HepG2 (cell line): ENCODE results near the gene SYT1. TPM values are rescaled to one million over a fixed set of nuclear protein-coding genes. Genes with fewer than 3 reads are reported as not detected.
A peak's percentile ranks its signal among the peaks of the same experiment; 100 is the strongest.

Source experiments
- MAFF ChIP-seq: IDR thresholded peaks from 2 replicates; pipeline ENCODE4 v1.6.1; 2011; ENCODE audit warnings: low read depth, low read length, improper control_type of control experiment
- MAFK ChIP-seq, 2 experiments: IDR thresholded peaks in 1 of 2; conservative IDR thresholded peaks in 1 of 2; 2 replicates each; pipeline ENCODE4 v1.6.1; 2011; ENCODE audit warnings: improper control_type of control experiment in 2 of 2, low read length in 2 of 2
- MBNL3 ChIP-seq: fragments of 250-450 bp; sonication (Bioruptor Pico); conservative IDR thresholded peaks from 2 replicates; pipeline ENCODE4 v1.8.0; 2022; ENCODE audit warnings: mild to moderate bottlenecking, inconsistent platforms
- MTF2 ChIP-seq: sonication (generic); formaldehyde crosslinking; IDR thresholded peaks from 2 replicates; pipeline ENCODE4 v1.5.0; 2020; ENCODE audit warnings: missing genetic modification reagents, borderline replicate concordance
- NFE2L2 ChIP-seq: fragments of 150-350 bp; IDR thresholded peaks from 2 replicates; pipeline ENCODE4 v1.6.1; 2014; ENCODE audit warnings: low read length
- PBX2 ChIP-seq: IDR thresholded peaks from 2 replicates; pipeline ENCODE4 v1.6.1; 2016; ENCODE audit warnings: control low read depth
- POLR2A ChIP-seq, 2 experiments: IDR thresholded peaks; 2 replicates each; pipeline ENCODE4 v1.6.1; 2011; ENCODE audit warnings: low read depth in 2 of 2, low read length in 2 of 2, mild to moderate bottlenecking in 1 of 2, moderate library complexity in 1 of 2; ENCODE audit not compliant: insufficient read depth in 1 of 2
- PRDM10 ChIP-seq: sonication (generic); formaldehyde crosslinking; IDR thresholded peaks from 2 replicates; pipeline ENCODE4 v1.4.0; 2020; ENCODE audit warnings: low read depth, missing genetic modification reagents
- YEATS4 ChIP-seq: sonication (generic); formaldehyde crosslinking; IDR thresholded peaks from 2 replicates; pipeline ENCODE4 v1.4.0; 2020; ENCODE audit warnings: missing genetic modification reagents, borderline replicate concordance
- ZC3H4 ChIP-seq: sonication (generic); formaldehyde crosslinking; IDR thresholded peaks from 2 replicates; pipeline ENCODE4 v1.4.0; 2020; ENCODE audit warnings: missing genetic modification reagents, borderline replicate concordance
- ZNF749 ChIP-seq: sonication (generic); formaldehyde crosslinking; IDR thresholded peaks from 2 replicates; pipeline ENCODE4 v1.8.0; 2022; ENCODE audit warnings: mild to moderate bottlenecking, missing genetic modification reagents, moderate library complexity, borderline replicate concordance
- ZNF788 ChIP-seq: sonication (generic); formaldehyde crosslinking; IDR thresholded peaks from 2 replicates; pipeline ENCODE4 v1.5.0; 2020; ENCODE audit warnings: mild to moderate bottlenecking, missing genetic modification reagents, borderline replicate concordance
- ZNF850 ChIP-seq: sonication (generic); formaldehyde crosslinking; conservative IDR thresholded peaks from 2 replicates; pipeline ENCODE4 v1.9.0; 2021; ENCODE audit warnings: mild to moderate bottlenecking, missing genetic modification reagents
- polyA plus RNA-seq, 8 experiments: library from polyadenylated mRNA; depleted of rRNA in 3 of 8; stranded (reverse) in 7 of 8; unstranded in 1 of 8; fragments of >200 nt; fragmentation: Illumina TruSeq in 4 of 8; extraction: Trizol in 4 of 8; gene quantifications; 2 replicates each; pipeline versions ENCODE4 v1.2.1 to v1.2.3, GENCODE V29; 2011 to 2016; ENCODE audit warnings: low read depth in 4 of 8, missing spikeins in 1 of 8, mixed read lengths in 1 of 8; ENCODE audit not compliant: insufficient read depth in 1 of 8
- total RNA-seq, 5 experiments: library from RNA; depleted of rRNA; stranded (reverse); fragments of >200 nt; fragmentation: Illumina TruSeq; extraction: Trizol; gene quantifications; 2 replicates each; pipeline ENCODE4 v1.2.3, GENCODE V29; 2016; ENCODE audit warnings: low read depth in 1 of 5
- TF ChIP-seq, protein P1 (sequence below), 2 experiments: sonication (generic) in 1 of 2; formaldehyde crosslinking in 1 of 2; IDR thresholded peaks; 2 replicates each; pipeline versions ENCODE4 v1.4.0 to v1.6.1; 2018 to 2020; ENCODE audit warnings: missing genetic modification reagents in 2 of 2, borderline replicate concordance in 1 of 2, low read depth in 1 of 2, mild to moderate bottlenecking in 1 of 2, missing biosample characterization in 1 of 2
- TF ChIP-seq, protein P2 (sequence below): sonication (generic); formaldehyde crosslinking; IDR thresholded peaks from 2 replicates; pipeline ENCODE4 v1.8.0; 2022; ENCODE audit warnings: mild to moderate bottlenecking, missing genetic modification reagents; ENCODE audit not compliant: insufficient replicate concordance
- TF ChIP-seq, protein P3 (sequence below): IDR thresholded peaks from 2 replicates; pipeline ENCODE4 v1.6.1; 2016; ENCODE audit warnings: low read depth, borderline replicate concordance
- TF ChIP-seq, protein P4 (sequence below): sonication (generic); formaldehyde crosslinking; IDR thresholded peaks from 2 replicates; pipeline ENCODE4 v1.5.1; 2020; ENCODE audit warnings: mild to moderate bottlenecking, missing genetic modification reagents, moderate library complexity

Gene SYT1
- total and polyA plus RNA-seq, 2 of the 13 experiments (the other 11 are each of a cell fraction or from before 2014, with no cell fraction given): not detected

DNA sequence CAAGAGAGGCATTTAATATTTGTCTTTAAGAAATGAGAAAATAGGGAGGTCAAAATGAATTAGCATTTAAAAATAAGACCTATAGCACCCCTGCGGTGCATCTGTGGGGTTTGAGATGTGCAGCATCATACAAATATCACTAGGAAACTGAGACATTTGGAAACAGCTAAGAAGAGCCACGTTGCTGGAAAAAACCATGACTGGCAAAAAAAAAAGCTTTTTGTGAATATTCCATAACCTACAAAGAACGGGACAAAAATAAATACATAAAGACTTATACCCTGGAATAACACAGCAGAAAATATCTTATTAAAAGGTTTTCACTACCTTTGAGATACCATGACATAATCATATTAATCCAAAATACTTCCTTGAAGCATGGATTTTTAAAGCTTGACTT lies 460.0 kb downstream of the SYT1 start (continued):
- TF ChIP-seq PRDM10 (CRISPR knock-in tag) (no peak), MAFF (peak; percentile 36; the same call in 1 of the 2 replicates), ZNF788 (CRISPR knock-in tag) (no peak), PBX2 (CRISPR knock-in tag) (no peak), ZNF850 (CRISPR knock-in tag) (no peak), POLR2A (IDR thresholded peaks at IDR 0.05; ENCODE audit: insufficient read depth in 1 of 2, low read depth in 2 of 2, low read length in 2 of 2) (no peak), ZC3H4 (CRISPR knock-in tag) (no peak), ZNF749 (CRISPR knock-in tag) (no peak), MBNL3 (CRISPR knock-in tag) (no peak), YEATS4 (no peak), NFE2L2 (peak; percentile 77), MAFK (conservative IDR thresholded peaks at IDR 0.05 in 1 of 2, IDR thresholded peaks at IDR 0.05 in 1 of 2; ENCODE audit: low read length in 2 of 2) (0 out of 4 replicates have a peak, but pooled peaks of 1 of the 2 experiments have one; percentile 20), MTF2 (CRISPR knock-in tag) (no peak)
- TF ChIP-seq, protein P1, sequence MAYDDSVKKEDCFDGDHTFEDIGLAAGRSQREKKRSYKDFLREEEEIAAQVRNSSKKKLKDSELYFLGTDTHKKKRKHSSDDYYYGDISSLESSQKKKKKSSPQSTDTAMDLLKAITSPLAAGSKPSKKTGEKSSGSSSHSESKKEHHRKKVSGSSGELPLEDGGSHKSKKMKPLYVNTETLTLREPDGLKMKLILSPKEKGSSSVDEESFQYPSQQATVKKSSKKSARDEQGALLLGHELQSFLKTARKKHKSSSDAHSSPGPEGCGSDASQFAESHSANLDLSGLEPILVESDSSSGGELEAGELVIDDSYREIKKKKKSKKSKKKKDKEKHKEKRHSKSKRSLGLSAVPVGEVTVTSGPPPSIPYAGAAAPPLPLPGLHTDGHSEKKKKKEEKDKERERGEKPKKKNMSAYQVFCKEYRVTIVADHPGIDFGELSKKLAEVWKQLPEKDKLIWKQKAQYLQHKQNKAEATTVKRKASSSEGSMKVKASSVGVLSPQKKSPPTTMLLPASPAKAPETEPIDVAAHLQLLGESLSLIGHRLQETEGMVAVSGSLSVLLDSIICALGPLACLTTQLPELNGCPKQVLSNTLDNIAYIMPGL (CRISPR knock-in tag; IDR thresholded peaks at IDR 0.05; ENCODE audit: borderline replicate concordance in 1 of 2, low read depth in 1 of 2): no peak
- TF ChIP-seq, protein P2, sequence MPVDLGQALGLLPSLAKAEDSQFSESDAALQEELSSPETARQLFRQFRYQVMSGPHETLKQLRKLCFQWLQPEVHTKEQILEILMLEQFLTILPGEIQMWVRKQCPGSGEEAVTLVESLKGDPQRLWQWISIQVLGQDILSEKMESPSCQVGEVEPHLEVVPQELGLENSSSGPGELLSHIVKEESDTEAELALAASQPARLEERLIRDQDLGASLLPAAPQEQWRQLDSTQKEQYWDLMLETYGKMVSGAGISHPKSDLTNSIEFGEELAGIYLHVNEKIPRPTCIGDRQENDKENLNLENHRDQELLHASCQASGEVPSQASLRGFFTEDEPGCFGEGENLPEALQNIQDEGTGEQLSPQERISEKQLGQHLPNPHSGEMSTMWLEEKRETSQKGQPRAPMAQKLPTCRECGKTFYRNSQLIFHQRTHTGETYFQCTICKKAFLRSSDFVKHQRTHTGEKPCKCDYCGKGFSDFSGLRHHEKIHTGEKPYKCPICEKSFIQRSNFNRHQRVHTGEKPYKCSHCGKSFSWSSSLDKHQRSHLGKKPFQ (CRISPR knock-in tag): no peak
- TF ChIP-seq, protein P3, sequence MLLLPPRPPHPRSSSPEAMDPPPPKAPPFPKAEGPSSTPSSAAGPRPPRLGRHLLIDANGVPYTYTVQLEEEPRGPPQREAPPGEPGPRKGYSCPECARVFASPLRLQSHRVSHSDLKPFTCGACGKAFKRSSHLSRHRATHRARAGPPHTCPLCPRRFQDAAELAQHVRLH: no peak
- TF ChIP-seq, protein P4, sequence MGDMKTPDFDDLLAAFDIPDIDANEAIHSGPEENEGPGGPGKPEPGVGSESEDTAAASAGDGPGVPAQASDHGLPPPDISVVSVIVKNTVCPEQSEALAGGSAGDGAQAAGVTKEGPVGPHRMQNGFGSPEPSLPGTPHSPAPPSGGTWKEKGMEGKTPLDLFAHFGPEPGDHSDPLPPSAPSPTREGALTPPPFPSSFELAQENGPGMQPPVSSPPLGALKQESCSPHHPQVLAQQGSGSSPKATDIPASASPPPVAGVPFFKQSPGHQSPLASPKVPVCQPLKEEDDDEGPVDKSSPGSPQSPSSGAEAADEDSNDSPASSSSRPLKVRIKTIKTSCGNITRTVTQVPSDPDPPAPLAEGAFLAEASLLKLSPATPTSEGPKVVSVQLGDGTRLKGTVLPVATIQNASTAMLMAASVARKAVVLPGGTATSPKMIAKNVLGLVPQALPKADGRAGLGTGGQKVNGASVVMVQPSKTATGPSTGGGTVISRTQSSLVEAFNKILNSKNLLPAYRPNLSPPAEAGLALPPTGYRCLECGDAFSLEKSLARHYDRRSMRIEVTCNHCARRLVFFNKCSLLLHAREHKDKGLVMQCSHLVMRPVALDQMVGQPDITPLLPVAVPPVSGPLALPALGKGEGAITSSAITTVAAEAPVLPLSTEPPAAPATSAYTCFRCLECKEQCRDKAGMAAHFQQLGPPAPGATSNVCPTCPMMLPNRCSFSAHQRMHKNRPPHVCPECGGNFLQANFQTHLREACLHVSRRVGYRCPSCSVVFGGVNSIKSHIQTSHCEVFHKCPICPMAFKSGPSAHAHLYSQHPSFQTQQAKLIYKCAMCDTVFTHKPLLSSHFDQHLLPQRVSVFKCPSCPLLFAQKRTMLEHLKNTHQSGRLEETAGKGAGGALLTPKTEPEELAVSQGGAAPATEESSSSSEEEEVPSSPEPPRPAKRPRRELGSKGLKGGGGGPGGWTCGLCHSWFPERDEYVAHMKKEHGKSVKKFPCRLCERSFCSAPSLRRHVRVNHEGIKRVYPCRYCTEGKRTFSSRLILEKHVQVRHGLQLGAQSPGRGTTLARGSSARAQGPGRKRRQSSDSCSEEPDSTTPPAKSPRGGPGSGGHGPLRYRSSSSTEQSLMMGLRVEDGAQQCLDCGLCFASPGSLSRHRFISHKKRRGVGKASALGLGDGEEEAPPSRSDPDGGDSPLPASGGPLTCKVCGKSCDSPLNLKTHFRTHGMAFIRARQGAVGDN: no peak
